ENCODE results near the gene CFAP300.

- TF ChIP-seq EZH2 (IDR thresholded peaks at IDR 0.05) (no peak), CTCF (IDR thresholded peaks at IDR 0.05) (no peak)
Observed at GRCh38 chr11:102121329-102121728, 74.1 kb downstream of the CFAP300 start.
